GM12864 (cell line): ENCODE measurements around the gene SHPK.

Experiments
- DNase-seq: peaks from one replicate; pipeline ENCODE4 v3.0.0-alpha.2; 2011; ENCODE audit warnings: low read depth
- H3K4me3 ChIP-seq: 2 replicates; pipeline ENCODE4 v1.5.1; 2011; ENCODE audit warnings: mild to moderate bottlenecking, low read depth, low read length, control low read depth
- CTCF ChIP-seq: IDR thresholded peaks from 2 replicates; pipeline ENCODE4 v1.5.1; 2011; ENCODE audit warnings: low read depth, mild to moderate bottlenecking, moderate library complexity, low read length, control low read depth, inconsistent platforms; ENCODE audit errors: missing control alignments

SHPK gene

GRCh38 chr17:3576970-3577369 is 59.1 kb downstream of the SHPK start:
- TF ChIP-seq CTCF = no peak
- no peak overlapping the region for H3K4me3 ChIP-seq
- DNase-seq = no peak

GRCh38 chr17:3575511-3575910 is 60.5 kb downstream of the SHPK start:
- no peak overlapping the region for H3K4me3 ChIP-seq
- TF ChIP-seq CTCF = no peak
- DNase-seq = no peak

GRCh38 chr17:3574231-3574630 is 61.8 kb downstream of the SHPK start:
- H3K4me3 ChIP-seq = no peak overlapping the region
- DNase-seq = no peak
- TF ChIP-seq CTCF = no peak

- no peak for DNase-seq
- H3K4me3 ChIP-seq = no peak overlapping the region
- no peak for TF ChIP-seq CTCF
Observed at GRCh38 chr17:3573246-3574100, 62.6 kb downstream of the SHPK start.

GRCh38 chr17:3572231-3572630 is 63.8 kb downstream of the SHPK start:
- no peak for TF ChIP-seq CTCF
- H3K4me3 ChIP-seq = no peak overlapping the region
- DNase-seq = no peak

GRCh38 chr17:3571043-3571900 is 64.8 kb downstream of the SHPK start:
- no peak for DNase-seq
- TF ChIP-seq CTCF = no peak
- H3K4me3 ChIP-seq = no peak overlapping the region
